T-helper 9 cell (primary cell): ENCODE results near the gene FTO.
"Not testable (repeated sequence)": the region's sequence is repeated elsewhere in the genome, so short reads cannot be mapped to it uniquely, and the experiment has no call there.

ENCODE experiments used
- DNase-seq: peaks from one replicate; pipeline ENCODE4 v3.0.0-alpha.2; 2020

FTO gene

DNA sequence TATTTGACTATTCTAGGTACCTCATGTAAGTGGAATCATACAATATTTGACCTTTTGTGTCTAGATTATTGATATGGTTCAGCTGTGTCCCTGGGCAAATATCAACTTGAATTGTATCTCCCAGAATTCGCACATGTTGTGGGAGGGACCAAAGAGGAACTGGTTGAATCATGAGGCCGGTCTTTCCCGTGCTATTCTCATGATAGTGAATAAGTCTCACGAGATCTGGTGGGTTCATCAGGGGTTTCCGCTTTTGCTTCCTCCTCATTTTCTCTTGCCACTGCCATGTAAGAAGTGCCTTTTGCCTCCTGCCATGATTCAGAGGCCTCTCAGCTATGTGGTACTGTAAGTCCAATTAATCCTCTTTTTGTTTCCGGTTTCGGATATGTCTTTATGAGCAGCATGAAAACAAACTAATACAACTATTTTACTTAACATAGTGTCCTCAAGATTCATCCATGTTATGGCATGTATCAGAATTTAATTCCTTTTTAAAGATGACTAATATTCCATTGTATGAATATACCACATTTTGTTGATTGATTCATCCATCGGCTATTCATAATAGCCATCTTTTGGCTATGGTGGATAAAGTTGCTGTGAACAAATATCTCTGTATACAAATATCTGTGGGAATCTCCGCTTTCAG lies 129.1 kb downstream of the FTO start:
- no peak for DNase-seq

DNA sequence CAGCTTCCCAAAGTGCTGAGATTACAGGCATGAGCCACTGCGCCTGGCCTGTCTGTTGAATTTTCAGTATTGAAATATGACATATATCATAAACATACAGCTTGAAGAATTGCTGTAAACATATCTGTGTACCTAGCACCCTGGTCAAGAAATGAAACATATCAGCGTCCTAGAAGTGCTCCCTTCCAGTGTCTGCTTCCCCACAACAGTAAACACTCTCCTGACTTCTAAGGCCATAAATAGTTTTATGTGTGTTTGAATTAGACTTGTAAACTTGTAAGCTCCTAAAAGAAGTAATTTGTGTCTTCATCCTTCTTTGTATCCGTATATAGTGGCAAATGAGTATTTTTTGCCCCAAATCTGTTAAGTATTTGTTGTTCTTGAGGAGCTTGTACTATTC lies 132.2 kb downstream of the FTO start:
- no peak for DNase-seq

DNA sequence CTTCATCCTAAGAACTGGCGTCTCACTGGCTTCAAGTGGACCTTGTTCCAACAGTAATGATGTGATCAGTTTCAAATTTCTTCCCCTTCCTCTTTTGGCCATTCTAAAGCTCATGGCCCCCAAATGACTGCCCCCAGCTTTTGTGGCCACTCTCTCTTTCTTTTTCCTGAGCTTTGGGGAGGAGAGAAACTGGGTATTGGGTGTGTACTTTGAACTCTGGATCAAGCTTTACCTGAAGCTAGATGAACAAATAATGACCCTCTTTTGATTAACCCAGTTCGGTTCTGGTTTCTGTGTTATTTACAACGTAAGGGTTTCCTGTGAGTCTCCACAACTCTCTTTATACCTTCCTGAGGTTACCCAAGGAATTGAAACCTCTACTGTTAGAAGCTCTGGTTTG lies 132.7 kb downstream of the FTO start:
- no peak for DNase-seq

DNA sequence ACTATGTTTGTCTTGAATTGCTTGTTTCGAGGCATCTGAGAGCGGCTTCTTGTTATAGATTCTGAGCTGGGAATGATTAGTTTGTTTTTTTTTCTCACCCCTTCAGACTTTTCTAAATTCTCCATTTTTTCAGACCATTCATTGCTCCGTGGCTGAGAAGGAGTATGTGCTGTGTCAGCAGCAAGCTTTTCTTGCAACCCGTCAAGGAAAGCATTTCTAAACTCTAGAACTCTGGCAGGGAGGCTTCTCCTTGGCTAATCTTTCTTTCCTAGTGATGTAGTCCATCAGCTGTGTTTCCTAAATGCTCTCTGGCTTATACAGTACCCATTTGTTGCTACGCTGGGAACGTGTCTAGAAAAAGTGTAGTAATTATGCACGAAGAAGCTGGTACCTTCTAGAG lies 133.5 kb downstream of the FTO start:
- DNase-seq: no peak

DNA sequence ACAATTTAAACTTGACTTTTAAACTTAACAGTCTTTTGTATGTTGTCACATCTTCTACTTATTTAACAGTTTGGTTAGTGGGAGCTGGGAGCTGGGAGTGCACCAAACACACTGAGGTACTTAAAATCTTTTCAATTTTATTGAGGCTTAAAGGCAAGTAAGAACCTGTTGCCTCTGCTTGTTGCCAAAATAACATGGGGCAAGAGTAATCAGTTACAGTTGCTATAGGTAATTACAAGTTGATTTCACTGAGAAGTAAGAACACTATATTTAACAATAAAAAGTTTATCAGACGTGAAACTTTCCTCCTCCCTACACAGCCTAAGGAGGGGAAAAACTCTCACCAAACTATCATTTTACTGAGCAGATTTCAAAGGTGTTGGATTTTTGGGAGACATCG lies 135.2 kb downstream of the FTO start:
- no peak for DNase-seq

DNA sequence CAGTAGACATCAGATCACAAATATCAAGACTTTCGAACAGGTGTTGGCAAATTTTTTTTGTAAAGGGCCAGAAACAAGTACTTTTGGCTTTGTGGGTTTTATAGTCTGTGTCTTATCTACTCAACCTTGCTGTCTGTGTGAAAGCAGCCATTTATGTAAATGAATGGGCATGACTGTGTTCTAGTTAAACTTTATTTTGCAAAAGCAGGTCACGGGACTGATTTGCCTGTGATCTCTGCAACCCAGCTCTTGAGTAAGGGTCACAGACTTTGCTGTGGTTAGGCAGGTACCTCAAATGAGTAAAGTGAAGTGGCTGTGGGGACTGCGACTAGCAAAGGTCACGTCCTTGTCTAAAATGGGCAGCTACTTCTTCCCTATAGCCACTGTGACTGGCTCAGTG lies 136.5 kb downstream of the FTO start:
- DNase-seq: no peak

DNA sequence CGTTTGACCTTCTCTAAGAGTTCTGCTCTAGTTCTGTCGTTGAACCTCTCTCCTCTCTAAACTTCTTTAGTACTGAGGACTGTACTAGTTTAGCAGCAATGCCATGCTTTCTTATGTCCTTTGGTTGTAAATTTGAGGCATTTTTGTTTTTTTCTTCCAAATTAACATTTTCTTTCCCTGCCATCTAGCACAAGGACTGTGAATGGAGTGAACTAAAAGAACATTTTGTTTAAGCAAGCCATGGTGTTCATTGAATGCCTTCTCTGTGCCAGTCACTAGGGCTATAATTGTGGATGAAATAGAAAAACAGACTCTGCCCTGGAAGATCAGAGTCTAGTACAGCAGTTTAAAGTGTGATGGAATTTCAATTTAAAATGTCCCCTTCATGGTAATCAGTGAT lies 137.9 kb downstream of the FTO start:
- DNase-seq: no peak

DNA sequence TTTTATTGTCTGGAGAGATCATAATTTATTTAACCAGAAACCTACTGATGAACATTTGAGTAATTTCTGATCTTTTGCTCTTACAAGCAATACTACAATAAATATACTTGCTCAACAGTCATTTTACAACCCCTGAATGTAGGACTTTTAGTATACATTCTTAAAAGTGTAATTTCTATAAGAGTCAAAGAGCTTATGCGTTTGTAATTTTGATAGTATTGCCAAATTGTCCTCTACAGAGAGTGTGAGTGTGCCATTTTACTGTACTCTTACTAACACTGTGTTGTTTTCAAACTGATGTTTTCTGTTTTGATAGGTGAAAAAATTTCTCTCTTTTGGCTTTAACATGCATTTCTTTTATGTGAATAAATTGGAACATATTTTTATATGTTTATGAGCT lies 139.1 kb downstream of the FTO start:
- no peak for DNase-seq

DNA sequence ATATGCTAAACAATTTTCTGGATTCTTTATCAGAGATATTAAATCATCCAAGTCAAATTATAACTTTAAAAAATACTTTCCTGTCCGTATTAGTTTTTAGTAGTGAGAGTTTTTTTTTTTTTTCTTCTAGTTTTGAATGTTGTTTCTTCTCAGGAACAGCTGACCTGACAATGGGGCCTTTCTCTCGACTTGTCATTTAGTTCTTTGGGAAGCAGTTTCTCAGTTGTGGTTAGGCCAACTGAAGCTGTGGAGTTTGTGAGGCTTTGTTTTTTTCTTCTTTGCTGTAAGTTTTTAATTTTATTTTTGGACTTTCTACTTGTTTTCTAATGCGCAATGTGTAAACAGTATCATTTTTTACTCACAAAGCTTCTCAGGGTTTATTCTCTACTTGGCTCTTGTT lies 140.8 kb downstream of the FTO start:
- DNase-seq: no peak

DNA sequence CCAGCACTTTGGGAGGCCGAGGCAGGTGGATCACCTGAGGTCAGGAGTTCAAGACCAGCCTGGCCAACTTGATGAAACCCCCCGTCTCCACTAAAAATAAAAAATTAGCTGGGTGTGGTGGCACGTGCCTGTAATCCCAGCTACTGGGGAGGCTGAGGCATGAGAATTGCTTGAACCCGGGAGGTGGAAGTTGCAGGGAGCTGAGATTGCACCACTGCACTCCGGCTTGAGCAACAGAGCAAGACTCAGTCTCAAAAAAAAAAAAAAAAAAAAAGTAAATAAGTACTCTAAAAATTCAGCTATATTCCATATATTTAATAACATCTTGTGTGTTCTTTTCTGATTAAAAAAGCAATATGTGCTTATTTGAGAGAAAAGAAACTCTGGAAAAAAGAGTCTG lies 142.6 kb downstream of the FTO start:
- not testable (repeated sequence) for DNase-seq

DNA sequence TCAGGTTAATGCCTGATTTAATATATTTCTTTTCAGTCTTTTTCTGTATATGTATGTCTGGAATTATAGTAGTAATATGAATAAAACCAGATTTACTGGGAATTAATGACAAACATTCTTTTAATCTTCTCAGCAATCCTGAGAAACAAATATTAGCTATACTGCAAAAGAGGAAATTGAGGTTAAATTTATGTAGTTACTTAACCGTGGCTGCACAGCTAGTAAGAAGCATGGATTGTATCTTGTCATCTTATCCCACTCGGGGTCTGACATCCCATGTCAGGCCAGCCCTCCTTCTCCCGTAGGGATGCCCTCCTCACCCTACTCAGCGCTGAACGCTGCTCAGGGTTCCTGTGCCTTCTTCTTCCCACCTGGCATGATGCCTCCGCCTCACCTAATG lies 143.0 kb downstream of the FTO start:
- no peak for DNase-seq

DNA sequence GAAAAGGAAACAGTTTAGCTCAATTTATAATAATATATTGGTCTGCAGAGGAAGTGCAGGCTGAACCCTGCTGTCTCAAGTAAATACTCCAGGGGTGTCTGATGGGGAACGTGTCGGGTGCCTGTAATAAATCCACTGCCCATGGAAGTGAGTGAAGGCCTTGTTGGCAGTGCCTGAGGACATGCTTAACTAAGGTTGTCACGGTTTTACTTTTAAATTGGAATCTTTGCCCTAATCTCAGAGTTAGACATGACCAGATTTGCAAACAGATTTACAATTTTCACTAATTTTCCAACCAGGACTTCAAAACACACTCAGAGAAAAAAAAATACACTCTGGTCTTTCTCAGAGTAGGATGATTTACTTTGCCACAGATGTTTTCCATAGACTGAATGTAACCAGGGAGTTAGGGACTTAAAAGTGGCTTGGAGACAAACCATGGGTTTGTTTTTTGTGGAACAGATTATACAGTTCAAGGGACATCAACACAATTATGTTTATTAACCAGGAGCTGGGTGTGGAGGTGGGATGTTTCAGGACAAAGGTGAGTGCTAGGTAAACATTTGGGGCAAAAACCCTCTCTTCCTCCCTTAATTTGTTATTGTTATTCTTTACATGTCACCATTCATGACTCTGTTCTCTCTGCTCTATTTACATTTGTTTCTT lies 144.5 kb downstream of the FTO start:
- DNase-seq: no peak

DNA sequence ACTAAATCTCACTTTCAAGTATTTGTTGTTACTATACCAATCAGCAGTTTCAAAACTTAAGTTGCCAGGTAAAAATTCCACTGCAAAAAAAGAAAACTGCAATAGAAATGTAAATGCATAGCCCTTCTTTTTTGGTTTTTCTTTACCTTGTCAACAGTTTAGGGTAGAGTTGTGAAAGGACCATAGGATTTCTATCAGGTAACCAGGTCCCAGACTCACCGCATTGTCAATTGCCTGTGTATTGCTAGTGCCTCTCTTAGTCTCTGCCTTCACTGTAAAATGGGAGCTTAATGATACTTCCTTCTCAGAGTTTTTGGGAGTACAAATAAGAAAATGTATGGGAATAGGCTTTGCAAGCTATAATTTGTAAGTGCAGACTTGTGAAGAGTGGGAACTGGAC lies 145.0 kb downstream of the FTO start:
- no peak for DNase-seq

DNA sequence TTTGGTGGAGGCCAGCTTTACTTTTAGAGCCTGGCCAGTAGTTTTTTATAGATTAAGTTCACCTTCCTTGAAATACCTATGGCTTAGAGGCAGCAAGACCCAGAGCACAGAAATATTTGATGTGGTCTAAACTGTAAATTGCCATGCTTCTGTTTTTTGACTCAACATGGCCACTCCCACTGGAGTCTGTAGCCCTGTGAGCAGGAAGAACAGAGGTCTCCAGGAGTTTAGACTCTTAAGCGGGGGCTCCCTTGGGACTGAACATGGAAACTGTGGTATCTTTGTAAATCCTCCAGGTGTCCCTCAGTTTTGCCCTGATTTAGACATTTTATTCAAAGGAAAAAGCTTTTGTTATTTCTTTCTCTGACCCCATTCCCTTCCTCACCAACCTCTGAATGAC lies 145.6 kb downstream of the FTO start:
- no peak for DNase-seq

DNA sequence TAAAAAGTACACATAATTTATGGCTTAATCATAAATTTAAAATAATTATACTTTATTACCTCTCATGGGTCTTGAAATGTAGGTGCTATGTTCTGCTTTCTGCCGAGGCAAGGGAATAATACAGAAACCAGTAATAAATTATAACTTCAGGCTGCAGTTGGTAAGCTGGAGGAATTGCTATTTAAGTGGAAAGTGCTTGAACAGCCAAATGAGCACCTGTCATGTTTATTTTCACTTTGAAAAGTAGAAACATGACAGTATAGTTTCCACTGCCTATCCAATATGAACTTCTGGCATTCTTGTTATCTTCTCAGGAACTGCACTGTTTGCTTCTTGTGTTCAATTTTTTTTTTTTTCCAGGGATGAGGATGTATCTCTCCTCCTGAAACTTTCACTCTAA lies 146.0 kb downstream of the FTO start:
- DNase-seq: no peak

DNA sequence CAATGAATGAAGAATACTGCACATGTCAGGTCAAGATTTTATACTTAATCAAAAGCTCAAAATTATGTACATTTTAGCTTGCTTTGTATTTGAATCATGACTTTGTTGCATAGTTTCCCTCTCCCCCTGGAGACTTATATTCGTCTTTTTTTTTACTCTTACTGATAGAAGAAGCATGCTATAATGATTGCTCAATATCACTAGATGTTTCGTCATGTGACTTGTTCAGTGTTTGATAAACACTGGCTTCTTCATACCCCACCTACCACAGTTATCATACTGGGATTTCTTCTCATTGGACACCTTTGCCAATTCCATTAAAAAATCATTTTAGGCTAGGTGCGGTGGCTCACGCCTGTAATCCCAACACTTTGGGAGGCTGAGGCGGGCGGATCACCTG lies 148.7 kb downstream of the FTO start:
- no peak for DNase-seq

DNA sequence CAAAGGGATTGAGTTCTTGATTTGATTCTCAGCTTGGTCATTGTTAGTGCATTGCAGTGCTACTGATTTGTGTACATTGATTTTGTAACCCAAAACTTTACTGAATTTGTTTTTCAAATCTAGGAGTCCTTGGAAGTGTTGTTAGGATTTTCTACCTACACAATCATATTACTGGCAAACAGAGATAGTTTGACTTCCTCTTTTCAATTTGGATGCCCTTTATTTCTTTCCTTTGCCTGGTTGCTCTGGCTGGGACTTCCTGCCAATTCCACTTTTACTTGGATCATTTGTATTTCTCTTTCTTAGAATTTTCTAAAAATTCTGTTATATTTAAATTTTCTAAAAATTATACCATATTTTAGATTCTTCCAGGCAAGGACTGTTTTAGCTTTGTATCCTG lies 151.1 kb downstream of the FTO start:
- no peak for DNase-seq

DNA sequence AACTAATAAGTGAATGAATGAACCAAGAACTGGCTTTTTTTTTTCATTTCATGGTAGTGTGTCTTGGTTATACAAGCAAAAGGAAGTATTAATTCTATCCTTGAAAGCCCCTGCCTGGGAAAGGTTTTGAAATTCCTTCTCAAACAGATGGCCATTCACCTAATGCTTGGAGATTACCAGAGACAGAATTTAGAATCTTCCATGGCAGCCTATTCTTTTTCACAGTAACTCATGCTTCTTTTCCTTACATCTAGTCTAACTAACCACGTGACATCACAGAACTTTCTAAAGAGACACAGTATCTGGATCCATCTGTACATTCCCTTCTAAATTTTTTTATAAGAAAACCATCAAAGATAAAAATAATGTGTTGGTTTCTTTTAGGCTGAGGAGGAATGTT lies 151.6 kb downstream of the FTO start:
- DNase-seq: no peak

DNA sequence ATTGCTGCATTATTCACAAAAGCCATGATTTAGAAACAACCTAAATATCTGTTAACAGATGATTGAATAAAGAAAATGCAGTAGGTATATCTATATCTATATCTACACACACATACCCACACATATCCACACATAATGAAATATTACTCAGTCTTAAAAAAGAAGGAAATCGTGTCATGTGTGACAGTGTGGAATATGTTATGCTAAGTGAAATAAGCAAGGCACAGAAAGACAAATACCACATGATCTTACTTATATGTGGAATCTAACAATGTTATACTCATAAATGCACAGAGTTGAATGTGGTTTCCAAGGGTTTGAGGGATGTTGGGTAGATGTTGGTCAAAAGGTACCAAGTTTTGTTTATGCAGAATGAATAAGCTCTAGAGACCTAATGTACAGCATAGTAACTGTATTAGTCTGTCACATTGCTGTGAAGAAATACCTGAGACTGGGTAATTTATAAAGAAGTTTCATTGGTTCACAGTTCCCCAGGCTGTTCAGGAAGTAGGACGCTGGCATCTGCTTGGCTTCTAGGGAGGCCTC lies 156.1 kb downstream of the FTO start:
- DNase-seq: no peak

DNA sequence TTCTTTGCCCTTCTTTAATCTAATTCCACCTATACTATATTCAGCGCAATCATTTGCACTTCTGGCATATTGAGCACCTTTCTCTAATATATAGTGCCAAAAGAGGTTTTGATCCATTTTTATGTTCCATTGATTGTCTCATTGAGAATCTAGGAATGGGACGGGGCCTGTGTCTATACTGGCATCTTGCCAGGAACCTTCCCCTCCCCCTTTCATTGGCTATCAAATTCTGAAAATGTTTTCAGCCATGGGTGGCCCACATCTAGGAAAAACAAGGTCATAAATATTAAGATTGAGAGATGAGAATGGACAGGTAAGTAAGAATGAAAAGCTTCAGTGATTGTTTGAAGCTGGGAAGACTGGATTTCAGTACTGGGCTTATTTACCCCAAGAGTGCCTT lies 159.9 kb downstream of the FTO start:
- no peak for DNase-seq

DNA sequence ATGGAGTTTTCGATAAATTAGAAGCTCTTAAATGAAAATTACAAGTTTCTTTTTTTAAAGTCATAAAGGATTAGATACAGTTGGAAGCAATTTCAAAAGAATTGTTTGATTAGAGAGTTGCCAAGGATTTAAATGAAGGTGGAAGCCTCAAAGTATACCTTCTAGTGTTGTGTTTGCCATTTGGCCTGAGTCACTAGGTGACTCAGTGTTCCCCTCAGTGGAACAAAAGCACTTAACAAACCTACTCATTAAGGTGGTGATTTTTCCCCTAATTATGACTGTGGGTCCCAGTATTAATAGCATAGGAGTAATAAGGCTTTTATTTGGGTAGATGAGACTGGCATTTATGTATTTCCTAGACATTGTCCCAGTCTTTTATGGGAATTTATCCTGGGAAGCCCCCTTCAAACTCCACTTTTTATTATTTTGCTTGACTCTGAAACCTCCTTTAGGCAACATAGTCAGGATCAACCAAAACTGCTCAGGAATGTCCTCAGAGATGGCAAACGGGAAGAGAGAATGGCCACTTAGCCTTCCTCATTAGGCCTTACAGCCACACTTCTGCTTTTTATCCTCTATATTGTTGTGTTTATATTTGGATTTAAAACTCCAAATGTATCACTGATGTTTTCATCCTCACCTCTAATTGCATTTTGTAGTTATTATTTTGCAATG lies 161.0 kb downstream of the FTO start:
- no peak for DNase-seq

DNA sequence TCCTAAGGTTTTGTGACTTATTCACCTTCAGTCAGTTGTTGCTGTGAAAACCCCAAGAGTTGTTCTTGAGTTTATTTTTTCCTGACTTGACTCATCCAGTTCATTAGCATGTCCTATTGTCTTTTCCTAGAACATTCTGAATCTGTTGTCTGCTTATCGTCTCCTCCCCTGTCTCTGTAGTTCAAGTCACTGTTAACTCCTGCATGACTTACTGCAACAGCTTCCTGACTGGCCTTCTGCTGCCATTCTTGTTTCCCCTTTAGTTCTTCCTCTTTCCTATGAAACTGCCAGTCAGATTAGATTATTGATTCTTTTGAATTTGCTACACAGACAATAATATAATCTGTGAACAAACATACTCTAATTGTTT lies 161.5 kb downstream of the FTO start:
- no peak for DNase-seq

DNA sequence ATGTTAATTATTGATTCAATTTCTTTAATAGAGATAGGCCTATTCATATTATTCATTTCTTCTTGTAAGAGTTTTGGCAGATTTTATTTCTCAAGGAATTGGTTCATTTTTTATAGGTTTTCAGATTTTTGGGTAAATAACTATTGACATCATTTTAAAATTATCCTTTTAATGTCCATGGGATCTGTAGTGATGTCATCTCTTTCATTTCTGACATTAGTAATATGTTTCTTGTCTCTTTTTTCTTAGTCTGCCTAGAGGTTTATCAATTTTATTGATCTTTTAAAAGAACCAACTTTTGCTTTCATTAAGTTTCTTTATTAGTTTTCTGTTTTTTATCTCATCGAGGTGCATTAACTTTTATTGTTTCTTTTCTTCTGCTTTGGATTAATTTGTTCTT lies 162.6 kb downstream of the FTO start:
- no peak for DNase-seq

DNA sequence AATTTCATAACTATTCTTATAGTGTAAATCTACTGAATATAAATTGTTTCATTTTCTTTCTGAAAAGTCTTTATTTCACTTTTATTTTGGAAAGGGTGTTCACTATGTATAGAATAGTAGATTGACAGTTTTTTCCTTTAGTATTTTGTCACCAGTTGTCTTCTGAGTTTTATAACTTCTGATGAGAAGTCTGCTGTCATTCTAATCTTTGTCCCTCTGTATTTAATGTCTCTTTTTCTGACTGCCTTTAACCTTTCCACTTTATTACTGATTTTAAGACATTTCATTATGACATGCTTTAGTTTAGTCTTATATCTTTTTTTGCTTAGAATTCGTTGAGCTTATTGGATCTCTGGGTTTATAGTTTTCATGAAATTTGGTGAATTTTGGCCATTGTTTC lies 166.9 kb downstream of the FTO start:
- no peak for DNase-seq
